Hepatic stellate cell (primary cell): ENCODE results near the gene STX4.

Source experiments
- DNase-seq: peaks from one replicate; pipeline ENCODE4 v3.0.0; 2011; ENCODE audit warnings: low spot score

Gene STX4

DNA sequence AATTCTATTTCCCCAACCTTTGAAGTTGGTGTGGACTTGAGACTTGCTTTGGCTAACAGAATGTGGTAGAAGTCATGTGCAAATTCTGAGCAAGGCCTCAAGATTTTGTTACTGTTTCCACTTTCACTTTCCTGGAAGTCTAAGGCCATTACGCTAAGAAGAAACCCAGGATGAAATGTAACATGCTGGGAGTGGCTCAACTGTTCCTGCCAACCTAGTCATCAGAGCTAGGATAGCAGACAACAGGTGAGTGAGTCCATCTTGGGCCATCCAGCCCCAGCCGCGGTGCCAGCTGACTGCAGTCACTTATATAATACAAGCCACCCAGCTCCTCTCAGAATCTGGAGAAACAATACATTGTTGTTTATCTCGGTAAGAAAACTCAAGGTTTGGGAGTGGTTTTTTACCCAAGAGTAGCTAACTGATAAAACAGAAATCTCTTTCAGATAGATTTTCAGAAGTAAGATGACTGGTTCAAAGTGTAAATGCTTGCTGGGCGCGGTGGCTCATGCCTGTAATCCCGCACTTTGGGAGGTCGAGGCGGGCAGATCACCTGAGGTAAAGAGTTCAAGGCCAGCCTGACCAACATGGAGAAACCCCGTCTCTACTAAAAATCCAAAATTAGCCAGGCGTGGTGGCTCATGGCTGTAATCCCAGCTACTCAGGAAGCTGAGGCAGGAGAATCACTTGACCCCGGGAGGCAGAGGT lies 10.7 kb upstream of the STX4 start:
- DNase-seq: no peak

DNA sequence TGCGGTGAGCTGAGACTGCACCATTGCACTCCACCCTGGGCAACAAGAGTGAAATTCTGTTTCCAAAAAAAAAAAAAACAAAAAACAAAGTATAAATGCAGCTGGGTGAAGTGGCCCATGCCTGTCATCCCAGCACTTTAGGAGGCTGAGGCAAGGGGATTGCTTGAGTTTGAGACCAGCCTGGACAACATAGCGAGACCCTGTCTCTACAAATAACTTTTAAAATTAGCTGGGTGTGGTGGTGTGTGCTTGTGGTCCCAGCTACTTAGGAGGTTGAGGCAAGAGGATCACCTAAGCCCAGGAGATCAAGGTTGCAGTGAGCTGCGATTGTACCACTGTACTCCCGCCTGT lies 10.1 kb upstream of the STX4 start:
- no peak for DNase-seq

DNA sequence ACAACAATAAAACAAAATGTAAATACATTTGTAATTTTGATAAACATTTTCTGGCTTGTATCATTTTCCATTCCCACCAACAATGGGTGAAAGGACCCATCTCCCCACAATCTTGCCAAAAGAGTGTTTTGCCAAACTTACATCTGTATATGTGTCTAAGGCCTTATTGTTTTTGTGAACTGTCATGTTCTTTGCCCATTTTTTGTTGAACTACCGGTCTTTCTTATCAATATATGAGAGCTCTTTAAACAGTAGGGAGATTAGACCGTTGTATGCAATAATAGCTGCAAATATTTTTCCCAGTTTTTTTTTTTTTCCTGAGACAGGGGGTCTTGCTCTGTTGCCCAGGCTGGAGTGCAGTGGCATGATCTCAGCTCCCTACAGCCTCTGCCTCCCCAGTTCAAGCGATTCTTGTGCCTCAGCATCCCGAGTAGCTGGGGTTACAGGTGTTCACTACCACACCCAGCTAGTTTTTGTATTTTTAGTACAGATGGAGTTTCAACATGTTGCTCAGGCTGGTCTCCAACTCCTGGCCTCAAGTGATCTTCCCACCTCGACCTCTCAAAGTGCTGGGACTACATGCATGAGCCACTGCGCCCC lies 9.6 kb upstream of the STX4 start:
- DNase-seq: no peak

DNA sequence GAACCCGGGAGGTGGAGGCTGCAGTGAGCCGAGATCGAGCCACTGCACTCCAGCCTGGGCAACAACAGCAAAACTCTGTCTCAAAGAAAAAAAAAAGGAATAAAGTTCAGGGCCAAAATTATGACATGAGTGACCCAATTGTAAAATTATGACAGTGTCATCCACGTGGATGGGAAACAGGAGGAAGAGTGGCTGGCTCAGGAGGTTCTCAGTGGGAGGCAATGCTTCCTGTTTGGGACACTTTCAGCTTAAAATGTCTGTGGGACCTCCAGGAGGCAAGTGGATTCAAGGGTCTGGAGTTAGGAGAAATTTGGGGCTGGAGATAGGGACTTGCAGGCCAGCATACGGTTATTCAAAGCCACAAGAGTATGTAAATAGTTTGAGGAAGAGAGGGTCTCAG lies 8.0 kb upstream of the STX4 start:
- DNase-seq: no peak

- DNase-seq: no peak
Observed at GRCh38 chr16:31029272-31029671, 4.1 kb upstream of the STX4 start.

GRCh38 chr16:31031276-31031675 lies 2.1 kb upstream of the STX4 start:
- DNase-seq: no peak

- peak; percentile 99 for DNase-seq
Observed at GRCh38 chr16:31033709-31034492, 543 bp downstream of the STX4 start.

GRCh38 chr16:31036691-31037090 lies 3.3 kb downstream of the STX4 start:
- no peak for DNase-seq

DNA sequence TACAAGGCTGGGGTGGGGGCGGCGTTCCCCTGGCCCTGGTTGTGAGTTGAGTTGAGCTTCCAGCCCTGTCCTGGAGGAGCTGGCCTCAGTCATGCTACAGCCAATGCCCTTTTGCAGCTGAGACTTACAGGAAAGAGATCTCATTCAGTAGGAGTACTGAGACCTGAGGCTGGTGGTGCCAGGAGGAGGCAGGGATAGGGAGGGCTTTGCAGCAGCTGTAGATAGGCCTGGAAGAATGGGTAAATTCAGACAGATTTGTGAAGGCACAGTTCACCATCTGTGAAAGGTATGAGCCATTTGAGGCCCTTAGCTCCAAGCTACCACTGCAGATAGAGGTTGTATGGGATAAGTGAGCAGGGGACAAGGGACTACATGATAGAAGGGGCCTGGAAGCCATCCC lies 5.6 kb downstream of the STX4 start:
- no peak for DNase-seq

DNA sequence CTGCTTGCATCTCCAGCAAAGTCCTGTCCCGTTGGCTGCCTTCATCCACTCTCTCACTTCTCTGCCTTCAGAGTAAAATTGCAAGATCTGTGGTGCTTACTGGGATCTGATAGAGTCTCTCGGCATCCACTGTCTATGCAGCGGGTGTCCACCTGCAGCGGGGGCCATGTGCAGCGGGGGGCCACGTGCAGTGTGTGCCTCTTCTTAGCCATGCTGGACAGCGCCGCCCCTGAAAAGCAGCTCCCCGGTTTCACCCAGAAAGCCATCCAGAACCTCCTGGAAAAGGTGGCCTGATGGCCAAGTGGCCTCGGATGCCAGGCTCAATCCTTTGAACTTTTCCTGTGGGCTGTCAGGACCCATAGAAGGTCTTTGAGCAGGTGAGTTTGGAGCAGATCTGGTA lies 9.5 kb downstream of the STX4 start:
- DNase-seq: no peak

- no peak for DNase-seq
Observed at GRCh38 chr16:31043352-31043751, 10.0 kb downstream of the STX4 start.

- no peak for DNase-seq
Observed at GRCh38 chr16:31043898-31044481, 10.6 kb downstream of the STX4 start.

DNA sequence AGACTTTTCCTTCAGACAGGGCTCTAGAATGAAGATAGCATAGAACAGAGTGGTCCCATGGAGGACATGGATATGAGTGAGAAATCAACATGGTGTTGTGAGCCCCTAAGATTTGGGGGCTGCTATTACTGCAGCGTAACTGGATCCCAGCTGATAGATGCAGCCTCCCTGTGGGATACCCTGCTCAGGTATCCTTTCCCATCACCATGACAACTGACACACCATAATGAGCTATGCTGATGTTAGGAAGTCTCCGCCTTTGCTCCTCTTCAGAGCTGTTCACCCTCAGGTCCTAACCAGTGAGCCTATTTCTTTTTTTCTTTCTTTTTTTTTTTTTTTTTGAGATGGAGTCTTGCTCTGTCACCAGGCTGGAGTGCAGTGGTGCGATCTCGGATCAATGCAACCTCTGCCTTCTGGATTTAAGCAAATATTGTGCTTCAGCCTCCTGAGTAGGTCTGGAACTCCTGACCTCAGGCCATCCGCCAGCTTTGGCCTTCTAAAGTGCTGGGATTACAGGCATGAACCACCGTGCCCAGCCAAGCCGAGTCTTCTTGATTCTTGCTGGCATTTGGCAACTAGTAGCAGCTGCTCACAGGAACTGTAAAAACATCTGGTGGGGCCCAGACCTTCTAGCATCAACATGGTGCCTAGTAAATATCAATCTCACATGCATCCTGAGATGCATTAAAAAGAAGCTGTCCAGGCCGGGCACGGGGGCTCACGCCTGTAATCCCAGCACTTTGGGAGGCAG lies 17.1 kb downstream of the STX4 start:
- no peak for DNase-seq

- DNase-seq: peak; percentile 96
Observed at GRCh38 chr16:31052114-31052513, 18.8 kb downstream of the STX4 start.

GRCh38 chr16:31055613-31056012 lies 22.3 kb downstream of the STX4 start:
- no peak for DNase-seq

- DNase-seq: no peak
Observed at GRCh38 chr16:31061126-31061812, 27.9 kb downstream of the STX4 start.

DNA sequence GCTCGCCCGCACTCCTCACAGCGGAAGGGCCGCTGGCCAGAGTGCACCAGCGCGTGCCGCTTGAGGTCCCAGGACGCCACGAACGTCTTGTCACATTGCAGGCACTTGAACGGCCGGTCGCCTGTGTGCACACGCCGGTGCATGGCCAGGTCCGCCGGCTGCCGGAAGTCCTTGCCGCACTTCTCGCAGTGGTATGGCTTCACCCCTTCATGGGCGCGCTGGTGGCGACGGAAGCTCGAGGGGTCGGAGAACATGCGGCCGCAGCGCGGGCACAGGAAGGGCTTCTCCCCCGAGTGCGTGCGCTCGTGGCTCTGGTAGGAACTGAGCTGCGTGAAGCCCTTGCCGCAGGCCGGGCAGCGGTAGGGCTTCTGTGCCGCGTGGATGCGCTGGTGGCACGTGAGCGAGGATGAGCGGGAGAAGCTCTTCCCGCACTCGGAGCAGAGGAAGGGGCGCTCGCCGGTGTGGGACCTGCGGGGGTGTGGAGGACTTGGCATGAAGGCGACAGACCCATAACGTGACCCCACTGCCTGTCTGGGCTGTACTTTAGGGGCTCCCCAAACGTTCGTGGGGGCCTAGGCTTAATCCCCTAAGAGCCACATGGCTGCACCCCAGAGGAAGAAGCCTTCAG lies 28.6 kb downstream of the STX4 start:
- DNase-seq: no peak

GRCh38 chr16:31063495-31063842 lies 30.1 kb downstream of the STX4 start:
- no peak for DNase-seq

DNA sequence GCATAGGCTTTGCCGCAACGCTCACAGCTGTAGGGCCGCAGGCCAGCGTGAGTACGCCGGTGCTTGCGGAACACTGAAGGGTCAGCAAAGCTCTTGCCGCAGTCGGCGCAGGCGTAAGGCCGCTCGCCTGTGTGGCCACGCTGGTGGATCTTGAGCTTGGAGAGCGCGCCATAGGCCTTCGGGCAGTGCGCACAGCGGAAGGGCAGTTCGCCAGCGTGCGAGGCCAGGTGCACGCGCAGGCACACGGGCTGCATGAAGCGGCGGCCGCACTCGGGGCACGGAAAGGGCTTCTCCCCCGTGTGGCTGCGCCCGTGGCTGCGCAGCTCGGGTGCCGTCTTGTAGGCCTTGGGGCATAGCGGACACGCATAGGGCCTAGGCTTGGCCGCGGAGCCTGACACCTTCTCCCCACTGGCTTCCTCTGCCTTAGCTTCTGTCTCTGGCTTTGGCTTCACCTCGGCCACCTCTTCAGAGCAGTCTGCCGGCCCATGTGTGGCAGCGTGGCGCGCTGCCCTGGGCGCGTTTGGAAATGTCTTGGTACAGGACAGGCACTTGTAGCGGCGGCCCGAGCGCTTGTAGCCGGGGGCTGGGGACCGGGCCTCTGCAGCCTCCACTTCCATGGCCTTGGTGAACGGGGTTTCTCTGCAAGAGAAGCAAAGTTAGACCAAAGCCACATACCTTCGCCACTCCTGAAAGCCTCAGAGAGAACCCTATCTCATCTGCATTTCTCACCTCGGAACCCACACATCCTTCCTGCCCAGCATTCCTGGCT lies 30.7 kb downstream of the STX4 start:
- no peak for DNase-seq

- peak; percentile 98 for DNase-seq
Observed at GRCh38 chr16:31064882-31065461, 31.6 kb downstream of the STX4 start.
